A549 (cell line): ENCODE measurements around the gene YES1.

Experiments used
- CTCF ChIP-seq: fragments of >200 bp; sonication (Bioruptor Twin); formaldehyde crosslinking; IDR thresholded peaks from 3 replicates; pipeline ENCODE4 v1.5.1; 2016
- E2F6 ChIP-seq: IDR thresholded peaks from 2 replicates; pipeline ENCODE4 v1.6.1; 2012; ENCODE audit warnings: low read depth, borderline replicate concordance
- ESRRA ChIP-seq: fragments of 150-350 bp; IDR thresholded peaks from 2 replicates; pipeline ENCODE4 v1.6.1; 2014; ENCODE audit warnings: mild to moderate bottlenecking, low read length, borderline replicate concordance
- NFE2L2 ChIP-seq: fragments of 150-350 bp; conservative IDR thresholded peaks from 2 replicates; pipeline ENCODE4 v1.6.1; 2014; ENCODE audit warnings: low read length
- PHF8 ChIP-seq: fragments of 200-600 bp; sonication (generic); IDR thresholded peaks from 2 replicates; pipeline ENCODE4 v1.6.1; 2016; ENCODE audit warnings: low read depth, mild to moderate bottlenecking, antibody characterized with exemption, moderate library complexity, borderline replicate concordance
- POLR2A ChIP-seq: IDR thresholded peaks from 2 replicates; pipeline ENCODE4 v1.6.1; 2012; ENCODE audit warnings: mild to moderate bottlenecking, low read length
- RAD21 ChIP-seq, 2 experiments: fragments of >200 bp in 1 of 2; sonication (Bioruptor Twin) in 1 of 2; formaldehyde crosslinking in 1 of 2; IDR thresholded peaks in 1 of 2; conservative IDR thresholded peaks in 1 of 2; 2 replicates in 1 of 2; 3 replicates in 1 of 2; pipeline ENCODE4 v1.6.1; 2012 to 2018; ENCODE audit warnings: inconsistent platforms in 1 of 2
- REST ChIP-seq: fragments of 200-600 bp; sonication (generic); IDR thresholded peaks from 2 replicates; pipeline ENCODE4 v1.6.1; 2016; ENCODE audit warnings: antibody characterized with exemption, mild to moderate bottlenecking, moderate library complexity

- TF ChIP-seq CTCF (no peak), POLR2A (no peak), RAD21 (conservative IDR thresholded peaks at IDR 0.05 in 1 of 2, IDR thresholded peaks at IDR 0.05 in 1 of 2) (no peak), E2F6 (no peak), PHF8 (no peak), REST (no peak), NFE2L2 (no peak), ESRRA (no peak)
Observed at GRCh38 chr18:685438-685837, 126.6 kb downstream of the YES1 start.
